Stimulated activated CD4-positive, alpha-beta T cell treated with anti-CD3 and anti-CD28 coated beads, Interleukin-12 subunit alpha, Interleukin-12 subunit beta, amount 100 ng/mL, for 48 hours (primary cell): ENCODE results near the gene SLC25A42.
"Not testable (repeated sequence)": the region's sequence is repeated elsewhere in the genome, so short reads cannot be mapped to it uniquely, and the experiment has no call there.

ENCODE experiments used
- DNase-seq, 3 donors: peaks; one replicate each; pipeline ENCODE4 v3.0.0-alpha.2; 2020; ENCODE audit warnings: low read depth in 2 of 3, low spot score in 1 of 3

The SLC25A42 gene

GRCh38 chr19:19134687-19135158, 70.9 kb downstream of the SLC25A42 start:
- peak in 2 of 3 donors; percentile 16 to 41 for DNase-seq

GRCh38 chr19:19135713-19136112, 71.9 kb downstream of the SLC25A42 start:
- not testable (repeated sequence) for DNase-seq

- no peak for DNase-seq
Measured at GRCh38 chr19:19137556-19138108, 73.8 kb downstream of the SLC25A42 start.

GRCh38 chr19:19138109-19138981, 74.6 kb downstream of the SLC25A42 start, which contains the start of gene TMEM161A:
TMEM161A (minus strand) TSS chr19:19138478; CDS start chr19:19138428, 50 bp downstream.
- peak; percentile 95 to 98 (median 95) for DNase-seq

- DNase-seq: no peak
Measured at GRCh38 chr19:19139876-19140229, 76.1 kb downstream of the SLC25A42 start.

GRCh38 chr19:19140476-19140875, 76.7 kb downstream of the SLC25A42 start:
- no peak for DNase-seq

- no peak for DNase-seq
Measured at GRCh38 chr19:19142347-19142746, 78.6 kb downstream of the SLC25A42 start.

- no peak for DNase-seq
Measured at GRCh38 chr19:19145281-19145680, 81.5 kb downstream of the SLC25A42 start.

GRCh38 chr19:19145684-19146608, 82.2 kb downstream of the SLC25A42 start:
- DNase-seq: peak; percentile 76 to 97 (median 80)

GRCh38 chr19:19146865-19147264, 83.1 kb downstream of the SLC25A42 start:
- DNase-seq: no peak

- no peak for DNase-seq
Measured at GRCh38 chr19:19147344-19147743, 83.5 kb downstream of the SLC25A42 start.

- not testable (repeated sequence) for DNase-seq
Measured at GRCh38 chr19:19148504-19148903, 84.7 kb downstream of the SLC25A42 start.

GRCh38 chr19:19149435-19149834, 85.6 kb downstream of the SLC25A42 start:
- DNase-seq: no peak

GRCh38 chr19:19151418-19151817, 87.6 kb downstream of the SLC25A42 start:
- DNase-seq: no peak

GRCh38 chr19:19152668-19153384, 89.0 kb downstream of the SLC25A42 start:
- no peak for DNase-seq

GRCh38 chr19:19154768-19155494, 91.1 kb downstream of the SLC25A42 start:
- DNase-seq: no peak

GRCh38 chr19:19155495-19156219, 91.9 kb downstream of the SLC25A42 start:
- no peak for DNase-seq

- no peak for DNase-seq
Measured at GRCh38 chr19:19157808-19158207, 94.0 kb downstream of the SLC25A42 start.

- DNase-seq: no peak
Measured at GRCh38 chr19:19159534-19159933, 95.7 kb downstream of the SLC25A42 start.
